ENCODE data around the gene CRISPLD2. TPM values are rescaled to one million over a fixed set of nuclear protein-coding genes. Genes with fewer than 3 reads are reported as not detected.

CRISPLD2 gene
- total RNA-seq, 4 donors from 2014 or later = 6.0 to 166 (median 24.2) TPM

- H3K9me3 ChIP-seq = no peaks in the 10 kb centered on the region
- H3K36me3 ChIP-seq = no peaks in the 10 kb centered on the region
- H3K27ac ChIP-seq = no peak overlapping the region
- DNase-seq = no peak
- TF ChIP-seq POLR2A (IDR thresholded peaks at IDR 0.05) (no peak), CTCF (IDR thresholded peaks at IDR 0.05) (no peak)
- 85 to 93% methylated on average over 6 of the region's 7 CpGs for WGBS, 2 donors
- H3K4me1 ChIP-seq = peaks cover 4 to 18% (median 15%) of the 10 kb centered on the region in 3 donors
- H3K27me3 ChIP-seq = no peaks in the 10 kb centered on the region
- H3K4me3 ChIP-seq = no peak overlapping the region
- intact Hi-C loops (cut with DNase I) = no loop called here
Measured at GRCh38 chr16:84807776-84808175, 12.0 kb upstream of the CRISPLD2 start.

- Histone ChIP-seq H3K36me3 (no peaks in the 10 kb centered on the region), H3K4me1 (peaks cover 4 to 18% (median 15%) of the 10 kb centered on the region in 3 donors), H3K27me3 (peaks cover 0 to 8% (median 0%) of the 10 kb centered on the region in 4 donors), H3K27ac (no peak overlapping the region), H3K9me3 (no peaks in the 10 kb centered on the region), H3K4me3 (no peak overlapping the region)
- intact Hi-C loops (cut with DNase I) = no loop called here
- WGBS, 2 donors = 69 to 76% methylated on average over 5 to 7 of the region's 8 CpGs
- TF ChIP-seq POLR2A (IDR thresholded peaks at IDR 0.05) = no peak
- TF ChIP-seq CTCF (IDR thresholded peaks at IDR 0.05) = no peak
- no peak for DNase-seq
Measured at GRCh38 chr16:84808826-84809225, 11.0 kb upstream of the CRISPLD2 start.

GRCh38 chr16:84810518-84811273 lies 9.1 kb upstream of the CRISPLD2 start:
- no peaks in the 10 kb centered on the region for H3K36me3 ChIP-seq
- peaks cover 0 to 21% (median 0%) of the 10 kb centered on the region in 4 donors for H3K27me3 ChIP-seq
- no peak overlapping the region for H3K4me3 ChIP-seq
- intact Hi-C loops (cut with DNase I) = no loop called here
- peaks cover 4 to 18% (median 15%) of the 10 kb centered on the region in 3 donors for H3K4me1 ChIP-seq
- no peaks in the 10 kb centered on the region for H3K9me3 ChIP-seq
- H3K27ac ChIP-seq = peak overlapping the region in 1 of 4 donors; percentile 70
- 31 to 48% methylated on average over 11 to 13 of the region's 17 CpGs for WGBS, 2 donors
- DNase-seq = no peak
- TF ChIP-seq CTCF (IDR thresholded peaks at IDR 0.05) = no peak
- TF ChIP-seq POLR2A (IDR thresholded peaks at IDR 0.05) = no peak

- Histone ChIP-seq H3K36me3 (no peaks in the 10 kb centered on the region), H3K4me1 (peaks cover 4 to 13% (median 9%) of the 10 kb centered on the region in 3 donors), H3K4me3 (no peak overlapping the region), H3K9me3 (no peaks in the 10 kb centered on the region), H3K27ac (peak overlapping the region in 1 of 4 donors; percentile 70), H3K27me3 (peaks cover 0 to 25% (median 0%) of the 10 kb centered on the region in 4 donors)
- TF ChIP-seq POLR2A (IDR thresholded peaks at IDR 0.05) = no peak
- TF ChIP-seq CTCF (IDR thresholded peaks at IDR 0.05) = no peak
- intact Hi-C loops (cut with DNase I) = no loop called here
- WGBS, 2 donors = 95 to 100% methylated on average over 2 of the region's 2 CpGs
- DNase-seq = no peak
Measured at GRCh38 chr16:84811529-84811928, 8.3 kb upstream of the CRISPLD2 start.

- no peak overlapping the region for H3K27ac ChIP-seq
- DNase-seq = no peak
- intact Hi-C loops (cut with DNase I) = no loop called here
- 64 to 71% methylated on average over 9 to 13 of the region's 15 CpGs for WGBS, 2 donors
- TF ChIP-seq POLR2A (IDR thresholded peaks at IDR 0.05) (no peak), CTCF (IDR thresholded peaks at IDR 0.05) (no peak)
- H3K36me3 ChIP-seq = no peaks in the 10 kb centered on the region
- peaks cover 0 to 28% (median 0%) of the 10 kb centered on the region in 4 donors for H3K27me3 ChIP-seq
- H3K4me1 ChIP-seq = peaks cover 4 to 8% (median 7%) of the 10 kb centered on the region in 3 donors
- no peaks in the 10 kb centered on the region for H3K9me3 ChIP-seq
- H3K4me3 ChIP-seq = no peak overlapping the region
Measured at GRCh38 chr16:84813141-84813934, 6.4 kb upstream of the CRISPLD2 start.
